HEK293 (cell line): ENCODE data around the gene SETD5.

Source experiments
- BCL11A ChIP-seq: fragments of 450-650 bp; formaldehyde crosslinking; IDR thresholded peaks from 2 replicates; pipeline ENCODE4 v1.5.1; 2016; ENCODE audit warnings: low read depth, missing biosample characterization, missing genetic modification characterization
- CTCF ChIP-seq: fragments of 450-650 bp; formaldehyde crosslinking; IDR thresholded peaks from 2 replicates; pipeline ENCODE4 v1.5.1; 2016; ENCODE audit warnings: missing biosample characterization, missing genetic modification characterization
- YY1 ChIP-seq: fragments of 450-650 bp; formaldehyde crosslinking; IDR thresholded peaks from 2 replicates; pipeline ENCODE4 v1.5.1; 2018; ENCODE audit warnings: missing biosample characterization, missing genetic modification characterization
- ZNF138 ChIP-seq: fragments of 450-650 bp; formaldehyde crosslinking; IDR thresholded peaks from 2 replicates; pipeline ENCODE4 v1.5.1; 2016; ENCODE audit warnings: missing biosample characterization, missing genetic modification characterization, borderline replicate concordance
- ZNF621 ChIP-seq: fragments of 450-650 bp; formaldehyde crosslinking; IDR thresholded peaks from 2 replicates; pipeline ENCODE4 v1.5.1; 2017; ENCODE audit warnings: missing biosample characterization, missing genetic modification characterization
- ZNF792 ChIP-seq: fragments of 450-650 bp; formaldehyde crosslinking; IDR thresholded peaks from 2 replicates; pipeline ENCODE4 v1.5.1; 2016; ENCODE audit warnings: missing biosample characterization, missing genetic modification characterization

DNA sequence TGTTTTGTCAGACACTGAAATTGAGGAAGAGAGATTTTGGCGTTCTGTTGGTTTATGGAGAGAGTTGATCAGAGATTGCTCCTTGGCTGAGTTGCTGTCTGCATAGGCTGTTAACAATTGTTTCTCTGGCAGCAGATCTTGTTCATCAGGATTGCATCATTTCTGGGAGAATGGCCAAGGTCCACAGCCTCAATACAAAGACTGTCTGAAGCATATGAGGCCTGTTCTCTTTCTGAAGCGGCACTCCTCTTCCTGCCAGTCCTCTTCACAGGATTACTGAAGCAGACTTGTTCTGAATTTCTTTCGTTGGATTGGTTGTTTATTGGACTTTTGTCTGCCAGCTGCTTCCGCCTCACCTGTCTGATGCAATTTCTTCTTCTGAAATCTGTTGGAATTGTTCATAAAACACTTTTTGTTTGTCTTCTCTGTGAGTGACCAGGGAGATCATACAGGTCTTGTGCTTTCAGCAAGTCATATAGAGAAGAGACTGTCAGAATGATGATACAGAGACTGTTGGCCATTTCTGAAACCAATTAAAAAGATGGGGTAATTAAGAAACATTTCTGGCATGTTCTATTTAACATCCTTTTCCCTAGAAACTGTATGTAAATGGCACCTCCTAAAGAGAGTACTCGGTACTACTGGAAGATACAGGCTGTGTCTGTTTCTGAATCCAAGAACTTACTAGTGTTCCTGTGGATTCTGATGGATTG is 25.5 kb downstream of the SETD5 start:
- TF ChIP-seq ZNF138 (tag by site-specific recombination) (no peak), ZNF792 (tag by site-specific recombination) (no peak), YY1 (no peak), CTCF (tag by site-specific recombination) (no peak), ZNF621 (no peak), BCL11A (tag by site-specific recombination) (no peak)
